Panc1 (cell line): ENCODE data around the gene KIFC3. TPM values are rescaled to one million over a fixed set of nuclear protein-coding genes. Genes with fewer than 3 reads are reported as not detected.

Experiments used
- ATAC-seq: fragments of 200-7000 bp; cut with Tn5 transposase; 2 replicates; pipeline ENCODE4 v1.9.1; 2020; ENCODE audit warnings: mild to moderate bottlenecking, moderate library complexity
- BruUV-seq: library from RNA; stranded (reverse); fragments of 400-500 nt; replicated peaks from 2 replicates; lab custom pipeline; 2021; lab: Mats Ljungman, UMichigan
- CTCF ChIA-PET: fragments of 300-600 bp; sonication (Branson Sonifier 250); formaldehyde crosslinking; loops from one replicate; lab custom pipeline; 2022; ENCODE audit warnings: antibody characterized with exemption; lab: Charles Lee
- POLR2A ChIA-PET: fragments of 300-600 bp; sonication (Branson Sonifier 250); formaldehyde crosslinking; loops from one replicate; lab custom pipeline; 2022; ENCODE audit warnings: antibody characterized with exemption; lab: Charles Lee
- DNase-seq: peaks from one replicate; pipeline ENCODE4 v3.0.0-alpha.2; 2010; ENCODE audit warnings: low read depth, low spot score
- H3K27ac ChIP-seq: 2 replicates; pipeline ENCODE4 v1.5.1; 2011; ENCODE audit warnings: mild to moderate bottlenecking, low read length, inconsistent platforms
- H3K27me3 ChIP-seq: fragments of 200-500 bp; sonication (Bioruptor generic); 2 replicates; pipeline ENCODE4 v1.6.0; 2014; ENCODE audit warnings: low read length, inconsistent platforms; ENCODE audit not compliant: control insufficient read depth, insufficient read depth
- H3K36me3 ChIP-seq: fragments of 200-500 bp; sonication (Bioruptor generic); 2 replicates; pipeline ENCODE4 v1.5.1; 2014; ENCODE audit warnings: inconsistent platforms, mild to moderate bottlenecking, low read length, moderate library complexity; ENCODE audit not compliant: control insufficient read depth, insufficient read depth
- H3K4me1 ChIP-seq: 2 replicates; pipeline ENCODE4 v1.5.1; 2011; ENCODE audit warnings: inconsistent platforms, mild to moderate bottlenecking, low read length, moderate library complexity; ENCODE audit not compliant: control insufficient read depth, insufficient read depth
- H3K4me3 ChIP-seq, 2 experiments: 2 replicates each; pipeline ENCODE4 v1.5.1; 2011 to 2012; ENCODE audit warnings: low read depth in 2 of 2, low read length in 2 of 2, mild to moderate bottlenecking in 2 of 2, inconsistent platforms in 1 of 2, moderate library complexity in 1 of 2
- H3K9me3 ChIP-seq: fragments of 200-500 bp; sonication (Bioruptor generic); 2 replicates; pipeline ENCODE4 v1.5.1; 2014; ENCODE audit warnings: low read depth, mild to moderate bottlenecking, inconsistent platforms, low read length, moderate library complexity; ENCODE audit not compliant: control insufficient read depth, insufficient read depth
- CTCF ChIP-seq: fragments of 450-650 bp; IDR thresholded peaks from 2 replicates; pipeline ENCODE4 v1.5.1; 2017; ENCODE audit warnings: mild to moderate bottlenecking
- POLR2AphosphoS5 ChIP-seq: IDR thresholded peaks from 2 replicates; pipeline ENCODE4 v1.6.1; 2012; ENCODE audit warnings: mild to moderate bottlenecking, low read depth, low read length, moderate library complexity
- REST ChIP-seq, 2 experiments: IDR thresholded peaks; 2 replicates each; pipeline ENCODE4 v1.6.1; 2011 to 2012; ENCODE audit warnings: low read depth in 2 of 2, control low read depth in 1 of 2, low read length in 1 of 2, mild to moderate bottlenecking in 1 of 2, moderate library complexity in 1 of 2; ENCODE audit not compliant: insufficient read depth in 1 of 2
- SIN3A ChIP-seq: IDR thresholded peaks from 2 replicates; pipeline ENCODE4 v1.6.1; 2012; ENCODE audit warnings: low read depth, mild to moderate bottlenecking, low read length, moderate library complexity, borderline replicate concordance; ENCODE audit not compliant: insufficient read depth
- TCF7L2 ChIP-seq: IDR thresholded peaks from 2 replicates; pipeline ENCODE4 v1.6.1; 2011; ENCODE audit warnings: mild to moderate bottlenecking, low read depth, low read length, inconsistent platforms
- in situ Hi-C: cut with HindIII; loops from 2 replicates; pipeline ENCODE4 v1.10.0; 2016; ENCODE audit warnings: low sequenced_read_pairs, low pct_unique_long_range_greater_than_20kb
- intact Hi-C: fragments of 100-400 bp; cut with micrococcal nuclease; formaldehyde crosslinking; loops from one replicate; pipeline ENCODE4 v1.10.0; 2022; ENCODE audit not compliant: unreplicated experiment
- total RNA-seq: library from RNA; stranded (reverse); gene quantifications from one replicate; pipeline ENCODE4 v1.2.1, GENCODE V29; 2021; ENCODE audit not compliant: unreplicated experiment

Gene KIFC3
- total RNA-seq, 1 experiment from 2014 or later: 51.5 TPM

- BruUV-seq: no TSS peak
- ChIA-PET POLR2A (no interaction called here), CTCF (interaction anchor here (0.6 kb wide), 1 partner anchor 42 kb away, joined by 5 read pairs; no protein-coding TSS in a partner anchor)
- H3K27ac ChIP-seq: no peak overlapping the region
- in situ Hi-C loops (no loop called here), intact Hi-C loops (no loop called here)
- TF ChIP-seq SIN3A: no peak
- no peaks in the 10 kb centered on the region for H3K36me3 ChIP-seq
- ATAC-seq (no peak), DNase-seq (no peak)
- no peaks in the 10 kb centered on the region for H3K4me1 ChIP-seq
- no peak overlapping the region for H3K4me3 ChIP-seq
- H3K9me3 ChIP-seq: no peaks in the 10 kb centered on the region
- H3K27me3 ChIP-seq: no peaks in the 10 kb centered on the region
Observed at GRCh38 chr16:57765160-57765728, 37.0 kb downstream of the KIFC3 start.

DNA sequence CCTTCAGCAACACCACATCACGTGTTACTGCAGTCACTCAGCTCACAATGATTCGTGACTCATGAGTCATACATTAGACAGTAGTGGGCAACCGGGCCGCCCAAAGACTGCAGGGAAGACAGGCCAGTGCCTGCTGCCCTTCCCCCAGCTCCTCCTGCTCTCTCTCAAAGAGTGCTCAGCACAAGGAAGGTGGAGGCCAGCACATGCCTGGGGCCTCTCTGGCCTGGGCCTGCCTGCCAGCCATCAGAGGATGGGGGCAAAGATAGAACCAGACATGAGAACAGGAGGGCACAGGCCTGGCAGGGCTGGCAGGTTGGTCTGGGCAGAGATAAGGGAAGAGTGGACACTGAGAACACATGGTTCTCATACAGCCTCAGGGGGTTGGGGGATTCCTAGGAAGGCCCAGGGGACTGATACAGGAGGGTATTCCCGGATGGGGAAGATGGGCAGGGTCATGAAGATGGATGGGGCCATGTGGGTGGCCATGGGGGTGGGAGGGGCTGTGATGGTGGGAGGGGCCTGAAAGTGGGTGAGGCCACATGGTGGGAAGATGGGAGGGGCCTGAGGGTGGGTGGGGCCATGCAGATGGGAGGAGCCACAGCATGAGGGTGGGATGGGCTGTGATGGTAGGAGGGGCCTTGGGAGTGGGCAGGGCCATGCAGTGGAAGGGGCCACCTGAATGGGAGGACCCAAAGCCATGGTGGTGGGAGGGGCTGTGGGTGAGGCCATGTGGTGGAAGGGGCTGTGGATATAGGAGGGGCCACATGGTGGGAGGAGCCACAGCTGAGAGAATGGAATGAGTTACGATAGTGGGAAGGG lies 37.7 kb downstream of the KIFC3 start:
- POLR2A ChIA-PET: no interaction called here
- no peak for TF ChIP-seq SIN3A
- no peak for TF ChIP-seq POLR2AphosphoS5
- TF ChIP-seq REST (IDR thresholded peaks at IDR 0.05; ENCODE audit: insufficient read depth in 1 of 2, low read depth in 2 of 2, low read length in 1 of 2): no peak
- no peak for TF ChIP-seq CTCF
- TF ChIP-seq TCF7L2: no peak
- CTCF ChIA-PET: interaction anchor here (0.5 to 0.6 kb wide), 2 partner anchors 13 to 42 kb away, joined by 4 to 5 read pairs; no protein-coding TSS in a partner anchor
- Histone ChIP-seq H3K27ac (no peak overlapping the region), H3K9me3 (no peaks in the 10 kb centered on the region), H3K36me3 (no peaks in the 10 kb centered on the region), H3K4me3 (no peak overlapping the region), H3K27me3 (no peaks in the 10 kb centered on the region), H3K4me1 (no peaks in the 10 kb centered on the region)
- intact Hi-C loops: no loop called here
- in situ Hi-C loops: no loop called here
- BruUV-seq: no TSS peak
- ATAC-seq: peak; percentile 75
- peak; percentile 18 for DNase-seq

- TF ChIP-seq TCF7L2 (no peak), REST (IDR thresholded peaks at IDR 0.05; ENCODE audit: insufficient read depth in 1 of 2, low read depth in 2 of 2, low read length in 1 of 2) (no peak), CTCF (no peak), SIN3A (no peak), POLR2AphosphoS5 (no peak)
- intact Hi-C loops: no loop called here
- Histone ChIP-seq H3K4me3 (no peak overlapping the region), H3K27me3 (no peaks in the 10 kb centered on the region), H3K36me3 (no peaks in the 10 kb centered on the region), H3K4me1 (no peaks in the 10 kb centered on the region), H3K9me3 (no peaks in the 10 kb centered on the region), H3K27ac (no peak overlapping the region)
- ChIA-PET POLR2A (no interaction called here), CTCF (interaction anchor here (0.5 kb wide), 1 partner anchor 13 kb away, joined by 4 read pairs; no protein-coding TSS in a partner anchor)
- in situ Hi-C loops: no loop called here
- no TSS peak for BruUV-seq
- ATAC-seq (no peak), DNase-seq (no peak)
Observed at GRCh38 chr16:57764006-57764340, 38.3 kb downstream of the KIFC3 start.
